WTC11 (cell line): ENCODE results near the gene TSR3. TPM values are rescaled to one million over a fixed set of nuclear protein-coding genes. Genes with fewer than 3 reads are reported as not detected.
A peak's percentile ranks its signal among the peaks of the same experiment; 100 is the strongest.

Source experiments
- ATAC-seq: fragments of 200-7000 bp; cut with Tn5 transposase; 2 replicates; pipeline ENCODE4 v1.10.0; 2021; ENCODE audit warnings: mild to moderate bottlenecking, moderate library complexity
- CTCF ChIA-PET: fragments of 300-600 bp; sonication (Branson Sonifier 250); formaldehyde crosslinking; loops from one replicate; lab custom pipeline; 2021; ENCODE audit warnings: antibody characterized with exemption; lab: Charles Lee
- POLR2A ChIA-PET: fragments of 350-600 bp; sonication (Branson Sonifier 250); formaldehyde crosslinking; loops from one replicate; lab custom pipeline; 2021; ENCODE audit warnings: antibody characterized with exemption; lab: Charles Lee
- DNase-seq: peaks from one replicate; pipeline ENCODE4 v3.0.0; 2021; ENCODE audit warnings: low spot score
- H3K27ac Mint-ChIP-seq: 2 replicates; pipeline ENCODE4 v1.8.0; 2021; ENCODE audit warnings: mixed read lengths
- H3K27me3 Mint-ChIP-seq: 2 replicates; pipeline ENCODE4 v1.8.0; 2021; ENCODE audit warnings: low read depth, mild to moderate bottlenecking, moderate library complexity, mixed read lengths
- H3K36me3 Mint-ChIP-seq: 2 replicates; pipeline ENCODE4 v1.8.0; 2021; ENCODE audit warnings: mixed read lengths
- H3K4me1 Mint-ChIP-seq: 2 replicates; pipeline ENCODE4 v1.8.0; 2022; ENCODE audit warnings: mixed read lengths
- H3K4me3 Mint-ChIP-seq: 2 replicates; pipeline ENCODE4 v1.8.0; 2021; ENCODE audit warnings: mild to moderate bottlenecking, moderate library complexity, mixed read lengths
- H3K9me3 Mint-ChIP-seq: 2 replicates; pipeline ENCODE4 v1.8.0; 2021; ENCODE audit warnings: mixed read lengths
- CREB1 ChIP-seq: sonication (generic); formaldehyde crosslinking; IDR thresholded peaks from 2 replicates; pipeline ENCODE4 v1.8.0; 2023; ENCODE audit warnings: mild to moderate bottlenecking, missing genetic modification reagents
- CREM ChIP-seq: sonication (generic); formaldehyde crosslinking; IDR thresholded peaks from 2 replicates; pipeline ENCODE4 v1.8.1; 2022; ENCODE audit warnings: mild to moderate bottlenecking, missing genetic modification reagents, moderate library complexity
- FOXP1 ChIP-seq: sonication (generic); formaldehyde crosslinking; IDR thresholded peaks from 2 replicates; pipeline ENCODE4 v1.8.0; 2022; ENCODE audit warnings: missing genetic modification reagents, mild to moderate bottlenecking, moderate library complexity, borderline replicate concordance
- IRF2 ChIP-seq: sonication (generic); formaldehyde crosslinking; IDR thresholded peaks from 2 replicates; pipeline ENCODE4 v1.8.0; 2022; ENCODE audit warnings: low read depth, missing genetic modification reagents, borderline replicate concordance
- NFE2L1 ChIP-seq: sonication (generic); formaldehyde crosslinking; IDR thresholded peaks from 2 replicates; pipeline ENCODE4 v1.8.1; 2023; ENCODE audit warnings: missing genetic modification reagents
- SMAD4 ChIP-seq: sonication (generic); formaldehyde crosslinking; IDR thresholded peaks from 2 replicates; pipeline ENCODE4 v1.8.0; 2022; ENCODE audit warnings: mild to moderate bottlenecking, missing genetic modification reagents
- TEAD4 ChIP-seq: sonication (generic); formaldehyde crosslinking; IDR thresholded peaks from 2 replicates; pipeline ENCODE4 v1.8.0; 2022; ENCODE audit warnings: mild to moderate bottlenecking, missing genetic modification reagents
- ZBTB21 ChIP-seq: sonication (generic); formaldehyde crosslinking; IDR thresholded peaks from 2 replicates; pipeline ENCODE4 v1.8.1; 2023; ENCODE audit warnings: mild to moderate bottlenecking, missing genetic modification reagents, borderline replicate concordance
- ZNF219 ChIP-seq: sonication (generic); formaldehyde crosslinking; IDR thresholded peaks from 2 replicates; pipeline ENCODE4 v1.8.0; 2023; ENCODE audit warnings: missing genetic modification reagents, mild to moderate bottlenecking, borderline replicate concordance
- ZNF396 ChIP-seq: fragments of 250-450 bp; sonication (Bioruptor Pico); IDR thresholded peaks from 2 replicates; pipeline ENCODE4 v1.8.0; 2021; ENCODE audit warnings: mild to moderate bottlenecking, moderate library complexity, borderline replicate concordance
- ZNF416 ChIP-seq: fragments of 250-450 bp; sonication (Bioruptor Pico); IDR thresholded peaks from 2 replicates; pipeline ENCODE4 v1.9.0; 2021; ENCODE audit warnings: mild to moderate bottlenecking, inconsistent platforms
- ZNF423 ChIP-seq: fragments of 250-450 bp; sonication (Bioruptor Pico); IDR thresholded peaks from 2 replicates; pipeline ENCODE4 v2.1.2; 2022; ENCODE audit warnings: mild to moderate bottlenecking, moderate library complexity
- total RNA-seq: library from RNA; stranded (reverse); gene quantifications from 3 replicates; pipeline ENCODE4 v1.2.3, GENCODE V29; 2021
- TF ChIP-seq, protein P1 (sequence below): sonication (generic); formaldehyde crosslinking; IDR thresholded peaks from 2 replicates; pipeline ENCODE4 v1.8.0; 2022; ENCODE audit warnings: missing genetic modification reagents
- TF ChIP-seq, protein P2 (sequence below): fragments of 250-450 bp; sonication (Bioruptor Pico); IDR thresholded peaks from 2 replicates; pipeline ENCODE4 v1.9.0; 2021; ENCODE audit warnings: moderate library complexity, mild to moderate bottlenecking, inconsistent platforms, borderline replicate concordance
- TF ChIP-seq, protein P3 (sequence below): sonication (generic); formaldehyde crosslinking; IDR thresholded peaks from 2 replicates; pipeline ENCODE4 v1.8.0; 2023; ENCODE audit warnings: missing genetic modification reagents, mild to moderate bottlenecking, borderline replicate concordance
- TF ChIP-seq, protein P4 (sequence below): fragments of 250-450 bp; sonication (Bioruptor Pico); IDR thresholded peaks from 2 replicates; pipeline ENCODE4 v2.1.2; 2022; ENCODE audit warnings: mild to moderate bottlenecking, moderate library complexity

The TSR3 gene
- total RNA-seq, 1 experiment from 2014 or later, result 66.3 TPM

DNA sequence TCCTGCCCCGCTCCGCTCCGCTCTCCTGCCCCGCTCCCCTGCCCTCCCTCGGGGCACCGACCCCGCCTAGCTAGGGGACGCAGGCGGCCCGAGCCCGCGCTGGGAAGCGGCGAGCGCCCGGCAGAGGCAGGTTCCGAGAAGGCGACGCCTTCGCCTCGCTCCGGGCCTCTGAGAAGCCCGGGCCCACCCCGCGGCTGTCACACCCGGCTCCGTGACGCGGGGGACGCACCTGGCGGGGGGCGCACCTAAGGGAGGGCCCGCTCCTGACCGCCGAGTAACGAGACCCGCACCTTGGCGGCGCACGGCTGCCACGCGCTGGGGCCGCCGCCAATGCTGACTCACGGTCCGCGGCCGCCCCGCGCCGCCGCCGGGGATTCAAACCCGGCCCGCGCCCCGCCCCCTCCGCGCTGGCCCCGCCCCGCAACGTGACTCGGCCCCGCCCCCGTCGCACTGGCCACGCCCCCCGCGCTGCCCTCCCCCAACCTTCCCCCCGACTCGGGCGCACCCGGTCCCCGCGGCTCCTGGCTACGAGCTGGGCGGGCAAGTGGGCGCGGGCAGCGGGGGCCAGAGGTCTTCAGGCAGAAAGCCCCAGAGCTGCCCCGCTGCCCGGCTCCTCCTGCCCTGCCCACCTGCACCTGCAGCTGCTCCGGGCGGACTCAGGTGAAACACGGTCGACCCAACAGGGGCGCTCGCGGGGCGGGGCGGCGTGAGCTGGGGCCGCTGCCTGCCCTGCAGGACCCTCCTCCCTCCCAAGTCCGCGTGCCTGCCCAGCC is 27.8 kb upstream of the TSR3 start (continued):
- TF ChIP-seq, protein P1, sequence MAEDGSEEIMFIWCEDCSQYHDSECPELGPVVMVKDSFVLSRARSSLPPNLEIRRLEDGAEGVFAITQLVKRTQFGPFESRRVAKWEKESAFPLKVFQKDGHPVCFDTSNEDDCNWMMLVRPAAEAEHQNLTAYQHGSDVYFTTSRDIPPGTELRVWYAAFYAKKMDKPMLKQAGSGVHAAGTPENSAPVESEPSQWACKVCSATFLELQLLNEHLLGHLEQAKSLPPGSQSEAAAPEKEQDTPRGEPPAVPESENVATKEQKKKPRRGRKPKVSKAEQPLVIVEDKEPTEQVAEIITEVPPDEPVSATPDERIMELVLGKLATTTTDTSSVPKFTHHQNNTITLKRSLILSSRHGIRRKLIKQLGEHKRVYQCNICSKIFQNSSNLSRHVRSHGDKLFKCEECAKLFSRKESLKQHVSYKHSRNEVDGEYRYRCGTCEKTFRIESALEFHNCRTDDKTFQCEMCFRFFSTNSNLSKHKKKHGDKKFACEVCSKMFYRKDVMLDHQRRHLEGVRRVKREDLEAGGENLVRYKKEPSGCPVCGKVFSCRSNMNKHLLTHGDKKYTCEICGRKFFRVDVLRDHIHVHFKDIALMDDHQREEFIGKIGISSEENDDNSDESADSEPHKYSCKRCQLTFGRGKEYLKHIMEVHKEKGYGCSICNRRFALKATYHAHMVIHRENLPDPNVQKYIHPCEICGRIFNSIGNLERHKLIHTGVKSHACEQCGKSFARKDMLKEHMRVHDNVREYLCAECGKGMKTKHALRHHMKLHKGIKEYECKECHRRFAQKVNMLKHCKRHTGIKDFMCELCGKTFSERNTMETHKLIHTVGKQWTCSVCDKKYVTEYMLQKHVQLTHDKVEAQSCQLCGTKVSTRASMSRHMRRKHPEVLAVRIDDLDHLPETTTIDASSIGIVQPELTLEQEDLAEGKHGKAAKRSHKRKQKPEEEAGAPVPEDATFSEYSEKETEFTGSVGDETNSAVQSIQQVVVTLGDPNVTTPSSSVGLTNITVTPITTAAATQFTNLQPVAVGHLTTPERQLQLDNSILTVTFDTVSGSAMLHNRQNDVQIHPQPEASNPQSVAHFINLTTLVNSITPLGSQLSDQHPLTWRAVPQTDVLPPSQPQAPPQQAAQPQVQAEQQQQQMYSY, result no peak
- TF ChIP-seq, protein P2, sequence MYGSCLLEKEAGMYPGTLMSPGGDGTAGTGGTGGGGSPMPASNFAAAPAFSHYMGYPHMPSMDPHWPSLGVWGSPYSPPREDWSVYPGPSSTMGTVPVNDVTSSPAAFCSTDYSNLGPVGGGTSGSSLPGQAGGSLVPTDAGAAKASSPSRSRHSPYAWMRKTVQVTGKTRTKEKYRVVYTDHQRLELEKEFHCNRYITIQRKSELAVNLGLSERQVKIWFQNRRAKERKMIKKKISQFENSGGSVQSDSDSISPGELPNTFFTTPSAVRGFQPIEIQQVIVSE (CRISPR knock-in tag), result no peak
- no peak for TF ChIP-seq SMAD4 (CRISPR knock-in tag)
- no peak for TF ChIP-seq FOXP1 (CRISPR knock-in tag)
- peak; percentile 18; the same call in 1 of the 2 replicates for TF ChIP-seq ZNF423 (CRISPR knock-in tag)
- TF ChIP-seq CREB1 (CRISPR knock-in tag), result no peak
- TF ChIP-seq ZNF416, result 0 out of 2 replicates have a peak, but pooled peaks have one; percentile 15
- TF ChIP-seq, protein P3, sequence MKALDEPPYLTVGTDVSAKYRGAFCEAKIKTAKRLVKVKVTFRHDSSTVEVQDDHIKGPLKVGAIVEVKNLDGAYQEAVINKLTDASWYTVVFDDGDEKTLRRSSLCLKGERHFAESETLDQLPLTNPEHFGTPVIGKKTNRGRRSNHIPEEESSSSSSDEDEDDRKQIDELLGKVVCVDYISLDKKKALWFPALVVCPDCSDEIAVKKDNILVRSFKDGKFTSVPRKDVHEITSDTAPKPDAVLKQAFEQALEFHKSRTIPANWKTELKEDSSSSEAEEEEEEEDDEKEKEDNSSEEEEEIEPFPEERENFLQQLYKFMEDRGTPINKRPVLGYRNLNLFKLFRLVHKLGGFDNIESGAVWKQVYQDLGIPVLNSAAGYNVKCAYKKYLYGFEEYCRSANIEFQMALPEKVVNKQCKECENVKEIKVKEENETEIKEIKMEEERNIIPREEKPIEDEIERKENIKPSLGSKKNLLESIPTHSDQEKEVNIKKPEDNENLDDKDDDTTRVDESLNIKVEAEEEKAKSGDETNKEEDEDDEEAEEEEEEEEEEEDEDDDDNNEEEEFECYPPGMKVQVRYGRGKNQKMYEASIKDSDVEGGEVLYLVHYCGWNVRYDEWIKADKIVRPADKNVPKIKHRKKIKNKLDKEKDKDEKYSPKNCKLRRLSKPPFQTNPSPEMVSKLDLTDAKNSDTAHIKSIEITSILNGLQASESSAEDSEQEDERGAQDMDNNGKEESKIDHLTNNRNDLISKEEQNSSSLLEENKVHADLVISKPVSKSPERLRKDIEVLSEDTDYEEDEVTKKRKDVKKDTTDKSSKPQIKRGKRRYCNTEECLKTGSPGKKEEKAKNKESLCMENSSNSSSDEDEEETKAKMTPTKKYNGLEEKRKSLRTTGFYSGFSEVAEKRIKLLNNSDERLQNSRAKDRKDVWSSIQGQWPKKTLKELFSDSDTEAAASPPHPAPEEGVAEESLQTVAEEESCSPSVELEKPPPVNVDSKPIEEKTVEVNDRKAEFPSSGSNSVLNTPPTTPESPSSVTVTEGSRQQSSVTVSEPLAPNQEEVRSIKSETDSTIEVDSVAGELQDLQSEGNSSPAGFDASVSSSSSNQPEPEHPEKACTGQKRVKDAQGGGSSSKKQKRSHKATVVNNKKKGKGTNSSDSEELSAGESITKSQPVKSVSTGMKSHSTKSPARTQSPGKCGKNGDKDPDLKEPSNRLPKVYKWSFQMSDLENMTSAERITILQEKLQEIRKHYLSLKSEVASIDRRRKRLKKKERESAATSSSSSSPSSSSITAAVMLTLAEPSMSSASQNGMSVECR, result no peak; the same call in 1 of the 2 replicates
- no peak for TF ChIP-seq ZNF219 (CRISPR knock-in tag)
- TF ChIP-seq, protein P4, sequence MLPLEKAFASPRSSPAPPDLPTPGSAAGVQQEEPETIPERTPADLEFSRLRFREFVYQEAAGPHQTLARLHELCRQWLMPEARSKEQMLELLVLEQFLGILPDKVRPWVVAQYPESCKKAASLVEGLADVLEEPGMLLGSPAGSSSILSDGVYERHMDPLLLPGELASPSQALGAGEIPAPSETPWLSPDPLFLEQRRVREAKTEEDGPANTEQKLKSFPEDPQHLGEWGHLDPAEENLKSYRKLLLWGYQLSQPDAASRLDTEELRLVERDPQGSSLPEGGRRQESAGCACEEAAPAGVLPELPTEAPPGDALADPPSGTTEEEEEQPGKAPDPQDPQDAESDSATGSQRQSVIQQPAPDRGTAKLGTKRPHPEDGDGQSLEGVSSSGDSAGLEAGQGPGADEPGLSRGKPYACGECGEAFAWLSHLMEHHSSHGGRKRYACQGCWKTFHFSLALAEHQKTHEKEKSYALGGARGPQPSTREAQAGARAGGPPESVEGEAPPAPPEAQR (CRISPR knock-in tag), result no peak
- TF ChIP-seq ZNF396, result no peak

DNA sequence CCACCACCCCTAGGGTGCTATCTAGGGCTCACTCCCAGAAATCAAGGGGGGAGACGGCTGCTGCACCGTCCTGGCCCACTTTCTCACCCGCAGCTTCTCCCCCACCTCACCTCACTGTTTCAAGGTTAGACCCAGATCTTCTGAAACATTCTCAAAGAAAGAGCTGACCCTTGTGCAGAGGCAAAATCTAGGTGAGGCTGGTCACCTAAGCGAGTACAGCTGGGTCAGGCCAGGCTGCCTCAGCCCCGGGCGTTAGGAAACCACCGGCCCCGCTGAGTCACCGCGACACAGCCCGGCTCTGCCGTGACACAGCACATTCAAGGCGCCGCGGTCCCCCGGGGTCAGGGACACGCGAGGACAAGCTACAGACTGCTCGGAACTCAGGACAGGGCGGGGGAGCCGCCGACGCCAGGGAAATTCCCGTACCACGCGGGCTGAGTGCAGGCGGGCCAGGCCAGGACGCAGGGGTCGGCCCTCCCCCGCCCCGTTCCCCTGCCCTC is 27.2 kb upstream of the TSR3 start:
- peak; percentile 41 for DNase-seq
- peaks cover 18% of the 10 kb centered on the region for H3K4me1 Mint-ChIP-seq
- CTCF ChIA-PET, result interaction anchor here (0.6 to 3.1 kb wide), 8 partner anchors 12 to 327 kb away, joined by 3 to 31 read pairs (median 4); no protein-coding TSS in a partner anchor
- H3K36me3 Mint-ChIP-seq, result peaks cover 2% of the 10 kb centered on the region; the same call in 1 of the 2 replicates
- H3K9me3 Mint-ChIP-seq, result no peaks in the 10 kb centered on the region
- POLR2A ChIA-PET, result interaction anchor here (1.2 to 1.4 kb wide), 2 partner anchors 36 to 114 kb away, joined by 3 read pairs; partner anchors contain the start of gene TELO2
- H3K4me3 Mint-ChIP-seq, result peak overlapping the region; percentile 83
- peak; percentile 14 for ATAC-seq
- H3K27ac Mint-ChIP-seq, result peak overlapping the region; percentile 70
- 0 out of 2 replicates have a peak, but pooled peaks have one; percentile 21 for TF ChIP-seq NFE2L1 (CRISPR knock-in tag)
- no peak for TF ChIP-seq ZBTB21 (CRISPR knock-in tag)
- no peak for TF ChIP-seq IRF2 (CRISPR knock-in tag)
- TF ChIP-seq TEAD4 (CRISPR knock-in tag), result no peak
- no peak for TF ChIP-seq CREM (CRISPR knock-in tag)
- no peaks in the 10 kb centered on the region for H3K27me3 Mint-ChIP-seq
